Activated CD4-positive, alpha-beta T cell treated with anti-CD3 and anti-CD28 coated beads for 36 hours (primary cell): ENCODE measurements around the gene AK4. TPM values are rescaled to one million over a fixed set of nuclear protein-coding genes. Genes with fewer than 3 reads are reported as not detected.
"Not testable (repeated sequence)": the region's sequence is repeated elsewhere in the genome, so short reads cannot be mapped to it uniquely, and the experiment has no call there.

Source experiments
- ATAC-seq: fragments of 200-7000 bp; cut with Tn5 transposase; one replicate; pipeline ENCODE4 v1.10.0; 2021; ENCODE audit warnings: mild to moderate bottlenecking, moderate library complexity
- CTCF ChIA-PET: fragments of 350-600 bp; sonication (Branson Sonifier 250); formaldehyde crosslinking; loops from one replicate; lab custom pipeline; 2021; ENCODE audit warnings: antibody characterized with exemption; lab: Charles Lee
- POLR2A ChIA-PET: fragments of 350-600 bp; sonication (Branson Sonifier 250); formaldehyde crosslinking; loops from one replicate; lab custom pipeline; 2021; ENCODE audit warnings: antibody characterized with exemption, inconsistent platforms; lab: Charles Lee
- DNase-seq: peaks from one replicate; pipeline ENCODE4 v3.0.0-alpha.2; 2020
- H3K27ac Mint-ChIP-seq: one replicate; pipeline ENCODE4 v1.8.0; 2021; ENCODE audit warnings: mixed read lengths
- H3K27me3 Mint-ChIP-seq: one replicate; pipeline ENCODE4 v1.8.0; 2021; ENCODE audit warnings: mixed read lengths
- H3K36me3 Mint-ChIP-seq: one replicate; pipeline ENCODE4 v1.8.0; 2021; ENCODE audit warnings: low read depth, mixed read lengths
- H3K4me1 Mint-ChIP-seq: one replicate; pipeline ENCODE4 v1.8.0; 2021; ENCODE audit warnings: mixed read lengths
- H3K4me3 Mint-ChIP-seq: one replicate; pipeline ENCODE4 v1.8.0; 2021; ENCODE audit warnings: mild to moderate bottlenecking, moderate library complexity, mixed read lengths
- H3K9me3 Mint-ChIP-seq: one replicate; pipeline ENCODE4 v1.8.0; 2021; ENCODE audit warnings: low read depth, mixed read lengths
- intact Hi-C, 2 experiments: fragments of 100-400 bp; cut with DNase I in 1 of 2; cut with micrococcal nuclease in 1 of 2; formaldehyde crosslinking; loops; one replicate each; pipeline versions ENCODE4 v1.14.2 to v1.15.1; 2022 to 2024; cut with DNase I, micrococcal nuclease
- total RNA-seq, 2 experiments: library from RNA; stranded (reverse); gene quantifications; one replicate each; pipeline ENCODE4 v1.2.3, GENCODE V29; 2021

Gene AK4
- total RNA-seq = 100 to 1,000 TPM in 1 of 2 experiments, 10 to 100 TPM in 1; 90.4 to 102 TPM

GRCh38 chr1:65148178-65148547 is at the start of gene AK4:
AK4 (plus strand) TSS chr1:65148203; CDS start chr1:65148408, 205 bp downstream.
- H3K4me1 Mint-ChIP-seq = peaks cover 15% of the 10 kb centered on the region
- peak within 1 kb of the TSS; percentile 85 for H3K4me3 Mint-ChIP-seq
- H3K27me3 Mint-ChIP-seq = peaks cover 41% of the 10 kb centered on the region
- peaks cover 18% of the 10 kb centered on the region for H3K36me3 Mint-ChIP-seq
- H3K9me3 Mint-ChIP-seq, DNase-seq: not testable (repeated sequence)
- H3K27ac Mint-ChIP-seq = peak within 1 kb of the TSS; percentile 83
- CTCF ChIA-PET = interaction anchor here (0.6 to 1.1 kb wide), 4 partner anchors 8 to 314 kb away, joined by 3 to 6 read pairs (median 4); no protein-coding TSS in a partner anchor
- ATAC-seq = peak; percentile 18
- POLR2A ChIA-PET = interaction anchor here (0.6 kb wide), 1 partner anchor 240 kb away, joined by 3 read pairs; no protein-coding TSS in a partner anchor
- intact Hi-C loops = loop anchor here (1.0 to 10.0 kb wide), 9 partner anchors 61 to 1555 kb away; partner anchors contain the start of gene PGM1 (in 1 of the 2)

GRCh38 chr1:65103807-65104206 is 44.2 kb upstream of the AK4 start:
- ChIA-PET POLR2A (interaction anchor here (0.6 kb wide), 1 partner anchor 423 kb away, joined by 5 read pairs; no protein-coding TSS in a partner anchor), CTCF (no interaction called here)
- peaks cover 8% of the 10 kb centered on the region for H3K27me3 Mint-ChIP-seq
- no peak for ATAC-seq
- peaks cover 2% of the 10 kb centered on the region for H3K36me3 Mint-ChIP-seq
- no peak overlapping the region for H3K27ac Mint-ChIP-seq
- peaks cover 7% of the 10 kb centered on the region for H3K9me3 Mint-ChIP-seq
- intact Hi-C loops = no loop called here
- H3K4me3 Mint-ChIP-seq = no peak overlapping the region
- no peak for DNase-seq
- no peaks in the 10 kb centered on the region for H3K4me1 Mint-ChIP-seq

GRCh38 chr1:65104854-65105534 is 43.0 kb upstream of the AK4 start:
- Mint-ChIP-seq H3K4me3 (no peak overlapping the region), H3K27ac (no peak overlapping the region), H3K9me3 (peaks cover 4% of the 10 kb centered on the region), H3K4me1 (no peaks in the 10 kb centered on the region), H3K27me3 (peaks cover 8% of the 10 kb centered on the region), H3K36me3 (peaks cover 2% of the 10 kb centered on the region)
- CTCF ChIA-PET = interaction anchor here (0.6 kb wide), 1 partner anchor 104 kb away, joined by 4 read pairs; no protein-coding TSS in a partner anchor
- DNase-seq = no peak
- intact Hi-C loops = no loop called here
- POLR2A ChIA-PET = no interaction called here
- ATAC-seq = no peak

- intact Hi-C loops = no loop called here
- Mint-ChIP-seq H3K27me3 (peaks cover 8% of the 10 kb centered on the region), H3K4me1 (no peaks in the 10 kb centered on the region), H3K4me3 (no peak overlapping the region), H3K36me3 (peaks cover 2% of the 10 kb centered on the region), H3K27ac (no peak overlapping the region), H3K9me3 (peaks cover 3% of the 10 kb centered on the region)
- no peak for DNase-seq
- ChIA-PET CTCF (interaction anchor here (0.6 kb wide), 1 partner anchor 103 kb away, joined by 4 read pairs; no protein-coding TSS in a partner anchor), POLR2A (no interaction called here)
- no peak for ATAC-seq
These were observed 42.4 kb upstream of the AK4 start for GRCh38 chr1:65105596-65105995.

GRCh38 chr1:65108025-65108642 is 39.9 kb upstream of the AK4 start:
- no peak overlapping the region for H3K4me3 Mint-ChIP-seq
- POLR2A ChIA-PET = no interaction called here
- ATAC-seq = no peak
- H3K27me3 Mint-ChIP-seq = peaks cover 11% of the 10 kb centered on the region
- H3K9me3 Mint-ChIP-seq = no peaks in the 10 kb centered on the region
- no peaks in the 10 kb centered on the region for H3K4me1 Mint-ChIP-seq
- CTCF ChIA-PET = no interaction called here
- DNase-seq = no peak
- intact Hi-C loops = no loop called here
- H3K36me3 Mint-ChIP-seq = no peaks in the 10 kb centered on the region
- no peak overlapping the region for H3K27ac Mint-ChIP-seq

- intact Hi-C loops = no loop called here
- Mint-ChIP-seq H3K9me3 (no peaks in the 10 kb centered on the region), H3K27me3 (peaks cover 11% of the 10 kb centered on the region), H3K27ac (no peak overlapping the region), H3K4me3 (no peak overlapping the region), H3K36me3 (no peaks in the 10 kb centered on the region), H3K4me1 (no peaks in the 10 kb centered on the region)
- ATAC-seq = no peak
- DNase-seq = no peak
- CTCF ChIA-PET = no interaction called here
- POLR2A ChIA-PET = no interaction called here
These were observed 38.5 kb upstream of the AK4 start for GRCh38 chr1:65109487-65109886.

- intact Hi-C loops = no loop called here
- CTCF ChIA-PET = no interaction called here
These were observed 35.2 kb upstream of the AK4 start for GRCh38 chr1:65112811-65113210.

GRCh38 chr1:65113298-65113697 is 34.7 kb upstream of the AK4 start:
- CTCF ChIA-PET = no interaction called here
- intact Hi-C loops = no loop called here
- H3K27ac Mint-ChIP-seq = no peak overlapping the region
- peaks cover 3% of the 10 kb centered on the region for H3K27me3 Mint-ChIP-seq
- no peaks in the 10 kb centered on the region for H3K9me3 Mint-ChIP-seq
- DNase-seq (no peak), ATAC-seq (no peak)
- H3K4me1 Mint-ChIP-seq = no peaks in the 10 kb centered on the region
- no peaks in the 10 kb centered on the region for H3K36me3 Mint-ChIP-seq
- POLR2A ChIA-PET = no interaction called here
- no peak overlapping the region for H3K4me3 Mint-ChIP-seq

More at GRCh38 chr1:65112811-65113210, 35.2 kb upstream of the AK4 start:
- ATAC-seq (no peak), DNase-seq (no peak)
- H3K36me3 Mint-ChIP-seq = no peaks in the 10 kb centered on the region
- POLR2A ChIA-PET = no interaction called here
- H3K27ac Mint-ChIP-seq = no peak overlapping the region
- H3K4me1 Mint-ChIP-seq = no peaks in the 10 kb centered on the region
- H3K4me3 Mint-ChIP-seq = no peak overlapping the region
- no peaks in the 10 kb centered on the region for H3K9me3 Mint-ChIP-seq
- H3K27me3 Mint-ChIP-seq = peaks cover 3% of the 10 kb centered on the region

GRCh38 chr1:65114322-65114721 is 33.7 kb upstream of the AK4 start:
- CTCF ChIA-PET = no interaction called here
- no peaks in the 10 kb centered on the region for H3K4me1 Mint-ChIP-seq
- H3K27me3 Mint-ChIP-seq = peaks cover 3% of the 10 kb centered on the region
- no peak overlapping the region for H3K27ac Mint-ChIP-seq
- POLR2A ChIA-PET = no interaction called here
- no peaks in the 10 kb centered on the region for H3K36me3 Mint-ChIP-seq
- H3K9me3 Mint-ChIP-seq = no peaks in the 10 kb centered on the region
- DNase-seq (no peak), ATAC-seq (no peak)
- H3K4me3 Mint-ChIP-seq = no peak overlapping the region
- intact Hi-C loops = no loop called here

GRCh38 chr1:65119951-65120350 is 28.1 kb upstream of the AK4 start:
- intact Hi-C loops = no loop called here
- no peak for DNase-seq
- Mint-ChIP-seq H3K4me1 (no peaks in the 10 kb centered on the region), H3K27ac (no peak overlapping the region), H3K9me3 (no peaks in the 10 kb centered on the region), H3K27me3 (peaks cover 10% of the 10 kb centered on the region), H3K36me3 (no peaks in the 10 kb centered on the region), H3K4me3 (no peak overlapping the region)
- POLR2A ChIA-PET = interaction anchor here (0.7 kb wide), 1 partner anchor 72 kb away, joined by 3 read pairs; no protein-coding TSS in a partner anchor
- CTCF ChIA-PET = interaction anchor here (0.6 to 0.8 kb wide), 2 partner anchors 10 to 639 kb away, joined by 3 read pairs; no protein-coding TSS in a partner anchor
- no peak for ATAC-seq

- H3K36me3 Mint-ChIP-seq, ATAC-seq, H3K4me1 Mint-ChIP-seq, H3K4me3 Mint-ChIP-seq, DNase-seq, H3K27ac Mint-ChIP-seq, H3K9me3 Mint-ChIP-seq, POLR2A ChIA-PET, intact Hi-C loops: not testable (repeated sequence)
- CTCF ChIA-PET = interaction anchor here (0.9 kb wide), 1 partner anchor 9 kb away, joined by 3 read pairs; no protein-coding TSS in a partner anchor
- H3K27me3 Mint-ChIP-seq = peaks cover 14% of the 10 kb centered on the region
These were observed 18.9 kb upstream of the AK4 start for GRCh38 chr1:65129104-65129503.
